ENCODE results near the gene GREB1.

GREB1 gene

GRCh38 chr2:11579867-11580659 lies 46.2 kb downstream of the GREB1 start:
- H3K4me3 ChIP-seq (ENCODE audit: low read depth, low read length): no peak overlapping the region
- TF ChIP-seq CTCF (IDR thresholded peaks at IDR 0.05; ENCODE audit: low read depth, low read length, missing control alignments): no peak
- DNase-seq (ENCODE audit: low read depth): no peak

GRCh38 chr2:11580697-11581096 lies 46.9 kb downstream of the GREB1 start:
- TF ChIP-seq CTCF (IDR thresholded peaks at IDR 0.05; ENCODE audit: low read depth, low read length, missing control alignments): no peak
- DNase-seq (ENCODE audit: low read depth): no peak
- no peak overlapping the region for H3K4me3 ChIP-seq (ENCODE audit: low read depth, low read length)

- H3K4me3 ChIP-seq (ENCODE audit: low read depth, low read length): no peak overlapping the region
- no peak for DNase-seq (ENCODE audit: low read depth)
- no peak for TF ChIP-seq CTCF (IDR thresholded peaks at IDR 0.05; ENCODE audit: low read depth, low read length, missing control alignments)
Measured at GRCh38 chr2:11581124-11581796, 47.4 kb downstream of the GREB1 start.

GRCh38 chr2:11581797-11582611 lies 48.2 kb downstream of the GREB1 start:
- no peak for DNase-seq (ENCODE audit: low read depth)
- H3K4me3 ChIP-seq (ENCODE audit: low read depth, low read length): no peak overlapping the region
- no peak for TF ChIP-seq CTCF (IDR thresholded peaks at IDR 0.05; ENCODE audit: low read depth, low read length, missing control alignments)

GRCh38 chr2:11582612-11582861 lies 48.7 kb downstream of the GREB1 start:
- no peak for DNase-seq (ENCODE audit: low read depth)
- no peak for TF ChIP-seq CTCF (IDR thresholded peaks at IDR 0.05; ENCODE audit: low read depth, low read length, missing control alignments)
- no peak overlapping the region for H3K4me3 ChIP-seq (ENCODE audit: low read depth, low read length)

- DNase-seq (ENCODE audit: low read depth): peak; percentile 18
- no peak overlapping the region for H3K4me3 ChIP-seq (ENCODE audit: low read depth, low read length)
- TF ChIP-seq CTCF (IDR thresholded peaks at IDR 0.05; ENCODE audit: low read depth, low read length, missing control alignments): peak; percentile 83
Measured at GRCh38 chr2:11582862-11583752, 49.3 kb downstream of the GREB1 start.
